ENCODE data around the gene PDXP. TPM values are rescaled to one million over a fixed set of nuclear protein-coding genes. Genes with fewer than 3 reads are reported as not detected.

The PDXP gene
- total and polyA plus RNA-seq, 4 experiments from 2014 or later, result 0.38 to 9.8 (median 7.2) TPM

- no peak overlapping the region for H3K4me3 ChIP-seq (ENCODE audit: low read length in 2 of 2)
- no peak for DNase-seq
- Mint-ChIP-seq H3K9me3 (no peaks in the 10 kb centered on the region), H3K27ac (peak overlapping the region in 2 of 7 donors; percentile 22 to 57), H3K27me3 (no peaks in the 10 kb centered on the region), H3K4me1 (peaks cover 15 to 41% (median 26%) of the 10 kb centered on the region in 4 donors), H3K36me3 (peaks cover 0 to 3% of the 10 kb centered on the region in 2 donors), H3K4me3 (peak overlapping the region in 1 of 8 donors; percentile 39)
- intact Hi-C loops (cut with micrococcal nuclease), result no loop called here
- CTCF ChIA-PET (ENCODE audit: partially characterized antibody), result interaction anchor here (0.6 to 22.7 kb wide), 5 partner anchors 8 to 77 kb away, joined by 3 to 558 read pairs (median 3); partner anchors contain the start of gene SH3BP1
- H3K27me3 ChIP-seq (ENCODE audit: insufficient read depth, low read length), result no peaks in the 10 kb centered on the region
- no peaks in the 10 kb centered on the region for H3K9me3 ChIP-seq (ENCODE audit: control insufficient read depth in 1 of 2, low read length in 2 of 2)
- POLR2A ChIA-PET (ENCODE audit: partially characterized antibody), result interaction anchor here (0.7 to 12.9 kb wide), 3 partner anchors 9 to 29 kb away, joined by 3 to 348 read pairs (median 185); partner anchors contain the start of genes PDXP and SH3BP1
- H3K27ac ChIP-seq (ENCODE audit: low read depth, low read length), result no peak overlapping the region
- no peaks in the 10 kb centered on the region for H3K36me3 ChIP-seq (ENCODE audit: insufficient read depth, low read length)
- H3K4me1 ChIP-seq (ENCODE audit: insufficient read depth, low read length), result peaks cover 29% of the 10 kb centered on the region
Observed at GRCh38 chr22:37669586-37669985, 11.1 kb downstream of the PDXP start.

- Histone ChIP-seq H3K27ac (ENCODE audit: low read depth, low read length) (peak overlapping the region; percentile 24), H3K4me3 (ENCODE audit: low read length in 2 of 2) (no peak overlapping the region), H3K4me1 (ENCODE audit: insufficient read depth, low read length) (peaks cover 42% of the 10 kb centered on the region), H3K36me3 (ENCODE audit: insufficient read depth, low read length) (no peaks in the 10 kb centered on the region), H3K9me3 (ENCODE audit: control insufficient read depth in 1 of 2, low read length in 2 of 2) (no peaks in the 10 kb centered on the region), H3K27me3 (ENCODE audit: insufficient read depth, low read length) (no peaks in the 10 kb centered on the region)
- Mint-ChIP-seq H3K27ac (peak overlapping the region; percentile 57 to 96 (median 88)), H3K4me1 (peaks cover 21 to 69% (median 34%) of the 10 kb centered on the region in 4 donors), H3K36me3 (peaks cover 0 to 6% of the 10 kb centered on the region in 2 donors), H3K4me3 (peak overlapping the region in 7 of 8 donors; percentile 8 to 59 (median 23)), H3K9me3 (no peaks in the 10 kb centered on the region), H3K27me3 (no peaks in the 10 kb centered on the region)
- intact Hi-C loops (cut with micrococcal nuclease), result no loop called here
- ChIA-PET CTCF (ENCODE audit: partially characterized antibody) (interaction anchor here (0.6 to 22.7 kb wide), 6 partner anchors 10 to 53 kb away, joined by 3 to 558 read pairs (median 8); partner anchors contain the start of gene SH3BP1), POLR2A (ENCODE audit: partially characterized antibody) (interaction anchor here (0.8 to 12.9 kb wide), 8 partner anchors 11 to 64 kb away, joined by 3 to 348 read pairs (median 37); partner anchors contain the start of genes GGA1, NOL12, PDXP and SH3BP1)
- peak; percentile 35 to 61 (median 37) for DNase-seq
Observed at GRCh38 chr22:37672206-37672919, 13.8 kb downstream of the PDXP start.

GRCh38 chr22:37672920-37673455 lies 14.5 kb downstream of the PDXP start:
- POLR2A ChIA-PET (ENCODE audit: partially characterized antibody), result interaction anchor here (1.0 to 12.9 kb wide), 6 partner anchors 11 to 68 kb away, joined by 3 to 348 read pairs (median 80); partner anchors contain the start of genes GGA1, NOL12, PDXP and SH3BP1
- peaks cover 24 to 75% (median 39%) of the 10 kb centered on the region in 4 donors for H3K4me1 Mint-ChIP-seq

GRCh38 chr22:37674248-37674647 lies 15.7 kb downstream of the PDXP start:
- CTCF ChIA-PET (ENCODE audit: partially characterized antibody), result interaction anchor here (5.3 to 22.7 kb wide), 3 partner anchors 8 to 36 kb away, joined by 33 to 558 read pairs (median 181); partner anchors contain the start of genes PDXP and SH3BP1
- no peaks in the 10 kb centered on the region for H3K9me3 ChIP-seq (ENCODE audit: control insufficient read depth in 1 of 2, low read length in 2 of 2)
- no peaks in the 10 kb centered on the region for H3K9me3 Mint-ChIP-seq
- H3K27me3 Mint-ChIP-seq, result no peaks in the 10 kb centered on the region
- POLR2A ChIA-PET (ENCODE audit: partially characterized antibody), result interaction anchor here (1.0 to 12.9 kb wide), 9 partner anchors 10 to 82 kb away, joined by 3 to 348 read pairs (median 57); partner anchors contain the start of genes GGA1, NOL12, PDXP and SH3BP1
- H3K4me1 Mint-ChIP-seq, result peaks cover 26 to 77% (median 42%) of the 10 kb centered on the region in 4 donors
- no peaks in the 10 kb centered on the region for H3K36me3 ChIP-seq (ENCODE audit: insufficient read depth, low read length)
- intact Hi-C loops (cut with micrococcal nuclease), result no loop called here
- H3K27me3 ChIP-seq (ENCODE audit: insufficient read depth, low read length), result no peaks in the 10 kb centered on the region
- peaks cover 49% of the 10 kb centered on the region for H3K4me1 ChIP-seq (ENCODE audit: insufficient read depth, low read length)
- no peak for DNase-seq
- no peak overlapping the region for H3K4me3 ChIP-seq (ENCODE audit: low read length in 2 of 2)
- H3K36me3 Mint-ChIP-seq, result peaks cover 0 to 8% of the 10 kb centered on the region in 2 donors
- H3K27ac ChIP-seq (ENCODE audit: low read depth, low read length), result peak overlapping the region; percentile 15
- H3K4me3 Mint-ChIP-seq, result peak overlapping the region; percentile 53 to 99 (median 66)
- peak overlapping the region; percentile 59 to 96 (median 72) for H3K27ac Mint-ChIP-seq

More at GRCh38 chr22:37672920-37673455, 14.5 kb downstream of the PDXP start:
- no peak for DNase-seq
- Mint-ChIP-seq H3K27ac (peak overlapping the region in 6 of 7 donors; percentile 57 to 96 (median 88)), H3K9me3 (no peaks in the 10 kb centered on the region), H3K4me3 (peak overlapping the region in 3 of 8 donors; percentile 9 to 59 (median 20)), H3K36me3 (peaks cover 0 to 8% of the 10 kb centered on the region in 2 donors), H3K27me3 (no peaks in the 10 kb centered on the region)
- peaks cover 45% of the 10 kb centered on the region for H3K4me1 ChIP-seq (ENCODE audit: insufficient read depth, low read length)
- CTCF ChIA-PET (ENCODE audit: partially characterized antibody), result interaction anchor here (0.6 to 22.7 kb wide), 5 partner anchors 9 to 54 kb away, joined by 3 to 558 read pairs (median 33); partner anchors contain the start of genes PDXP and SH3BP1
- no peaks in the 10 kb centered on the region for H3K27me3 ChIP-seq (ENCODE audit: insufficient read depth, low read length)
- H3K4me3 ChIP-seq (ENCODE audit: low read length in 2 of 2), result no peak overlapping the region
- intact Hi-C loops (cut with micrococcal nuclease), result no loop called here
- H3K9me3 ChIP-seq (ENCODE audit: control insufficient read depth in 1 of 2, low read length in 2 of 2), result no peaks in the 10 kb centered on the region
- no peaks in the 10 kb centered on the region for H3K36me3 ChIP-seq (ENCODE audit: insufficient read depth, low read length)
- no peak overlapping the region for H3K27ac ChIP-seq (ENCODE audit: low read depth, low read length)

GRCh38 chr22:37674951-37675929 lies 16.7 kb downstream of the PDXP start, which contains the start of gene LGALS1:
Gene LGALS1 (plus strand): TSS chr22:37675636. CDS start chr22:37675703, 67 bp downstream.
- Mint-ChIP-seq H3K9me3 (no peaks in the 10 kb centered on the region), H3K27me3 (no peaks in the 10 kb centered on the region), H3K4me3 (peak within 1 kb of the TSS; percentile 88 to 99 (median 94)), H3K27ac (peak within 1 kb of the TSS; percentile 96 to 100 (median 99)), H3K36me3 (peaks cover 0 to 10% of the 10 kb centered on the region in 2 donors), H3K4me1 (peaks cover 26 to 79% (median 41%) of the 10 kb centered on the region in 4 donors)
- no peaks in the 10 kb centered on the region for H3K9me3 ChIP-seq (ENCODE audit: control insufficient read depth in 1 of 2, low read length in 2 of 2)
- peak within 1 kb of the TSS; percentile 87 for H3K27ac ChIP-seq (ENCODE audit: low read depth, low read length)
- ChIA-PET POLR2A (ENCODE audit: partially characterized antibody) (interaction anchor here (0.9 to 12.9 kb wide), 9 partner anchors 9 to 83 kb away, joined by 3 to 348 read pairs (median 57); partner anchors contain the start of genes GGA1, NOL12, PDXP and SH3BP1), CTCF (ENCODE audit: partially characterized antibody) (interaction anchor here (0.8 to 22.7 kb wide), 5 partner anchors 9 to 68 kb away, joined by 3 to 558 read pairs (median 8); partner anchors contain the start of genes PDXP and SH3BP1)
- H3K4me1 ChIP-seq (ENCODE audit: insufficient read depth, low read length), result peaks cover 49% of the 10 kb centered on the region
- no peaks in the 10 kb centered on the region for H3K36me3 ChIP-seq (ENCODE audit: insufficient read depth, low read length)
- peak; percentile 61 to 79 (median 64) for DNase-seq
- H3K4me3 ChIP-seq (ENCODE audit: low read length in 2 of 2), result peak within 1 kb of the TSS; percentile 62 to 95
- no peaks in the 10 kb centered on the region for H3K27me3 ChIP-seq (ENCODE audit: insufficient read depth, low read length)
- intact Hi-C loops (cut with micrococcal nuclease), result no loop called here
